Transverse colon (tissue), 4 donors: ENCODE measurements around the gene TECPR2.

ENCODE experiments used
- POLR2AphosphoS5 ChIP-seq, 3 donors: sonication (generic); formaldehyde crosslinking; IDR thresholded peaks; one replicate each; pipeline ENCODE4 v1.6.1; 2016; ENCODE audit warnings: antibody characterized with exemption in 3 of 3
- TF ChIP-seq, protein P1 (sequence below), 5 experiments: fragments of 200-600 bp in 3 of 5; fragments of 450-650 bp in 2 of 5; sonication (generic) in 3 of 5; IDR thresholded peaks; 1 replicate in 2 of 5; 2 replicates in 3 of 5; pipeline ENCODE4 v1.5.1; 2016 to 2017; ENCODE audit warnings: antibody characterized with exemption in 5 of 5, inconsistent platforms in 3 of 5, mild to moderate bottlenecking in 2 of 5, moderate library complexity in 1 of 5

DNA sequence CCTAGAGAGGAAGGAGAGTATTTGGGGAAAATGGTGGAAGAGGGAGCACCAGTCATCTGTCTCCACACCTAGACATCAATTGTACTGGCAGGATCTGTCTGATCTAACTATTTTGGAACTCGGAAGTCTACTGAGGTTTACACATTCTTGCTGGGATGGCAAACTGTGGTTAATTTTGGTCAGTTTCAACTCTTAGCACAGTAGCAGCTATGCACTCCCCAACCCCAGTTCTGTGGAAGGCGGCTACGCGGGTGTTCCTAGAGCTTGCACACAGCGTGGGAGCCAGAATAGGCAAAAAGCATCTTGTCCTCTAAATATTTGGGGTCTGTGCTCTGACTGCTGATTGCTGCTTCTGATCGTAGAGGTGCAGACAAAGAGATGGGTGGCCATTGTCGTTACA is 33.8 kb downstream of the TECPR2 start:
- TF ChIP-seq, protein P1, sequence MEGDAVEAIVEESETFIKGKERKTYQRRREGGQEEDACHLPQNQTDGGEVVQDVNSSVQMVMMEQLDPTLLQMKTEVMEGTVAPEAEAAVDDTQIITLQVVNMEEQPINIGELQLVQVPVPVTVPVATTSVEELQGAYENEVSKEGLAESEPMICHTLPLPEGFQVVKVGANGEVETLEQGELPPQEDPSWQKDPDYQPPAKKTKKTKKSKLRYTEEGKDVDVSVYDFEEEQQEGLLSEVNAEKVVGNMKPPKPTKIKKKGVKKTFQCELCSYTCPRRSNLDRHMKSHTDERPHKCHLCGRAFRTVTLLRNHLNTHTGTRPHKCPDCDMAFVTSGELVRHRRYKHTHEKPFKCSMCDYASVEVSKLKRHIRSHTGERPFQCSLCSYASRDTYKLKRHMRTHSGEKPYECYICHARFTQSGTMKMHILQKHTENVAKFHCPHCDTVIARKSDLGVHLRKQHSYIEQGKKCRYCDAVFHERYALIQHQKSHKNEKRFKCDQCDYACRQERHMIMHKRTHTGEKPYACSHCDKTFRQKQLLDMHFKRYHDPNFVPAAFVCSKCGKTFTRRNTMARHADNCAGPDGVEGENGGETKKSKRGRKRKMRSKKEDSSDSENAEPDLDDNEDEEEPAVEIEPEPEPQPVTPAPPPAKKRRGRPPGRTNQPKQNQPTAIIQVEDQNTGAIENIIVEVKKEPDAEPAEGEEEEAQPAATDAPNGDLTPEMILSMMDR (IDR thresholded peaks at IDR 0.05): no peak
- TF ChIP-seq POLR2AphosphoS5 (IDR thresholded peaks at IDR 0.05): no peak
